Endothelial cell of umbilical vein (primary cell): ENCODE results near the gene RECK. TPM values are rescaled to one million over a fixed set of nuclear protein-coding genes. Genes with fewer than 3 reads are reported as not detected.
A peak's percentile ranks its signal among the peaks of the same experiment; 100 is the strongest.

Experiments
- BruUV-seq: library from RNA; stranded (reverse); fragments of 400-500 nt; replicated peaks from 2 replicates; lab custom pipeline; 2021; lab: Mats Ljungman, UMichigan
- CTCF ChIA-PET: fragments of 300-600, 350-600 bp; sonication (Branson Sonifier 250); formaldehyde crosslinking; loops from one replicate; lab custom pipeline; 2021; ENCODE audit warnings: antibody characterized with exemption, inconsistent platforms; lab: Charles Lee
- POLR2A ChIA-PET: fragments of 300-600, 350-600 bp; sonication (Branson Sonifier 250); formaldehyde crosslinking; loops from one replicate; lab custom pipeline; 2021; ENCODE audit warnings: antibody characterized with exemption, inconsistent platforms; lab: Charles Lee
- DNase-seq: peaks from one replicate; pipeline ENCODE4 v3.0.0-alpha.2; 2011; ENCODE audit warnings: low read depth, low spot score
- FAIRE-seq: peaks from 2 replicates; lab custom pipeline; 2011; peaks lifted over from hg19 to GRCh38; lab: Jason Lieb, UNC
- H2AFZ ChIP-seq: 2 replicates; pipeline ENCODE4 v1.6.0; 2012; ENCODE audit warnings: low read depth, low read length, control low read depth, inconsistent platforms
- H3K27ac ChIP-seq: 2 replicates; pipeline ENCODE4 v1.5.1; 2011; ENCODE audit warnings: low read depth, mild to moderate bottlenecking, control low read depth, low read length, moderate library complexity; ENCODE audit not compliant: insufficient read depth
- H3K27me3 ChIP-seq, 2 experiments: 2 replicates each; pipeline versions ENCODE4 v1.6.0 to v1.6.1; 2011; ENCODE audit warnings: low read length in 2 of 2, mixed read lengths in 1 of 2; ENCODE audit not compliant: control insufficient read depth in 2 of 2, insufficient read depth in 2 of 2
- H3K36me3 ChIP-seq, 2 experiments: 2 replicates in 1 of 2; 3 replicates in 1 of 2; pipeline ENCODE4 v1.5.1; 2011; ENCODE audit warnings: low read length in 2 of 2, mild to moderate bottlenecking in 1 of 2, moderate library complexity in 1 of 2; ENCODE audit not compliant: control insufficient read depth in 2 of 2, insufficient read depth in 2 of 2; ENCODE audit errors: extremely low read depth in 1 of 2
- H3K4me1 ChIP-seq: 3 replicates; pipeline ENCODE4 v1.5.1; 2011; ENCODE audit warnings: mild to moderate bottlenecking, low read length; ENCODE audit not compliant: control insufficient read depth, insufficient read depth; ENCODE audit errors: extremely low read depth
- H3K4me2 ChIP-seq: 2 replicates; pipeline ENCODE4 v1.6.1; 2011; ENCODE audit warnings: low read length, control low read depth, mixed read lengths; ENCODE audit not compliant: insufficient read depth
- H3K4me3 ChIP-seq, 3 experiments: fragments of 200-600 bp in 1 of 3; sonication (generic), shearing (Covaris generic) in 1 of 3; replicated peaks in 1 of 3; 2 replicates each; pipeline ENCODE4 v1.5.1; 2011 to 2016; ENCODE audit warnings: control low read depth in 3 of 3, low read length in 3 of 3, mild to moderate bottlenecking in 2 of 3, inconsistent platforms in 1 of 3, low read depth in 1 of 3, moderate library complexity in 1 of 3; ENCODE audit not compliant: insufficient read depth in 1 of 3
- H3K79me2 ChIP-seq: 2 replicates; pipeline ENCODE4 v1.6.0; 2012; ENCODE audit warnings: low read length, inconsistent platforms; ENCODE audit not compliant: control insufficient read depth, insufficient read depth
- H3K9ac ChIP-seq: replicated peaks from 2 replicates; pipeline ENCODE3; 2011; ENCODE audit warnings: low read length, control low read depth; ENCODE audit not compliant: insufficient read depth; ENCODE audit errors: extremely low read depth
- H3K9me1 ChIP-seq: replicated peaks from 3 replicates; pipeline ENCODE4 v1.6.0; 2011; ENCODE audit warnings: mild to moderate bottlenecking, low read length; ENCODE audit not compliant: control insufficient read depth, insufficient read depth; ENCODE audit errors: extremely low read depth
- H3K9me3 ChIP-seq: replicated peaks from 2 replicates; pipeline ENCODE4 v1.5.1; 2012; ENCODE audit warnings: low read length, inconsistent platforms; ENCODE audit not compliant: control insufficient read depth, insufficient read depth
- H4K20me1 ChIP-seq: replicated peaks from 2 replicates; pipeline ENCODE3; 2011; ENCODE audit warnings: mild to moderate bottlenecking, low read length; ENCODE audit not compliant: control insufficient read depth, insufficient read depth; ENCODE audit errors: extremely low read depth
- EZH2 ChIP-seq: IDR thresholded peaks from 2 replicates; pipeline ENCODE4 v1.6.1; 2012; ENCODE audit warnings: borderline replicate concordance, low read depth, mild to moderate bottlenecking, moderate library complexity, low read length, inconsistent platforms; ENCODE audit not compliant: severe bottlenecking
- GATA2 ChIP-seq: IDR thresholded peaks from 2 replicates; pipeline ENCODE4 v1.7.0; 2011; ENCODE audit warnings: low read depth, mild to moderate bottlenecking, moderate library complexity, mixed read lengths, low read length; ENCODE audit not compliant: insufficient read length, insufficient read depth
- JUN ChIP-seq: IDR thresholded peaks from 2 replicates; pipeline ENCODE4 v1.6.1; 2011; ENCODE audit warnings: borderline replicate concordance, low read depth; ENCODE audit not compliant: insufficient read length, insufficient read depth
- MYC ChIP-seq: IDR thresholded peaks from one replicate; pipeline ENCODE4 v1.6.1; 2011; ENCODE audit warnings: mild to moderate bottlenecking, low read depth, low read length
- POLR2A ChIP-seq: IDR thresholded peaks from 2 replicates; pipeline ENCODE4 v1.6.1; 2012; ENCODE audit warnings: low read depth, mild to moderate bottlenecking, control low read depth, low read length
- POLR2AphosphoS5 ChIP-seq: IDR thresholded peaks from 2 replicates; pipeline ENCODE4 v1.6.1; 2012; ENCODE audit warnings: low read depth, mild to moderate bottlenecking, control low read depth, low read length, moderate library complexity; ENCODE audit not compliant: insufficient read depth
- dilution Hi-C: fragments of 300-500 bp; cut with MboI; formaldehyde crosslinking; loops from one replicate; pipeline ENCODE4 v1.15.0; 2019; ENCODE audit warnings: low sequenced_read_pairs; ENCODE audit not compliant: extremely low pct_ligation_motif_present
- intact Hi-C: fragments of 100-400 bp; cut with micrococcal nuclease; formaldehyde crosslinking; loops from one replicate; pipeline ENCODE4 v1.10.0; 2022
- polyA plus RNA-seq, 4 experiments: library from polyadenylated mRNA; depleted of rRNA in 3 of 4; stranded (reverse) in 3 of 4; unstranded in 1 of 4; fragments of >200 nt; gene quantifications; 2 replicates each; pipeline versions ENCODE4 v1.2.1 to v1.2.3, GENCODE V29; 2011 to 2012; ENCODE audit warnings: missing spikeins in 1 of 4
- total RNA-seq: library from RNA; stranded (reverse); gene quantifications from 2 replicates; pipeline ENCODE4 v1.2.3, GENCODE V29; 2021

Gene RECK
- total and polyA plus RNA-seq, 2 donors (not counting 3 experiments of a cell fraction or from before 2014, with no cell fraction given), result 12.0 to 14.1 TPM

GRCh38 chr9:36091026-36091953 is 54.6 kb downstream of the RECK start:
- TF ChIP-seq JUN (peak; percentile 51), EZH2 (no peak)
- BruUV-seq, result TSS peak; percentile 82
- H3K36me3 ChIP-seq, result no peaks in the 10 kb centered on the region
- FAIRE-seq (peak; percentile 84), DNase-seq (peak; percentile 83)
- dilution Hi-C loops, result no loop called here
- H3K9me3 ChIP-seq, result no peaks in the 10 kb centered on the region
- peaks cover 18% of the 10 kb centered on the region for H3K4me1 ChIP-seq
- peak overlapping the region; percentile 71 for H2AFZ ChIP-seq
- H3K9ac ChIP-seq, result peak overlapping the region; percentile 60
- peak overlapping the region in 1 of 3 experiments; percentile 35 for H3K4me3 ChIP-seq
- H3K9me1 ChIP-seq, result no peaks in the 10 kb centered on the region
- no peaks in the 10 kb centered on the region for H4K20me1 ChIP-seq
- intact Hi-C loops, result loop anchor here (1.0 to 2.0 kb wide), 2 partner anchors 12 to 50 kb away; no protein-coding TSS in a partner anchor
- CTCF ChIA-PET, result interaction anchor here (1.0 to 2.6 kb wide), 6 partner anchors 10 to 136 kb away, joined by 3 to 9 read pairs (median 5); no protein-coding TSS in a partner anchor
- H3K4me2 ChIP-seq, result peak overlapping the region; percentile 87
- H3K27ac ChIP-seq, result peak overlapping the region; percentile 85
- POLR2A ChIA-PET, result interaction anchor here (1.2 kb wide), 1 partner anchor 11 kb away, joined by 3 read pairs; no protein-coding TSS in a partner anchor
- no peaks in the 10 kb centered on the region for H3K27me3 ChIP-seq
- no peaks in the 10 kb centered on the region for H3K79me2 ChIP-seq

- peak overlapping the region; percentile 87 for H3K4me2 ChIP-seq
- DNase-seq (no peak), FAIRE-seq (no peak)
- H3K9me1 ChIP-seq, result no peaks in the 10 kb centered on the region
- no peaks in the 10 kb centered on the region for H4K20me1 ChIP-seq
- no peaks in the 10 kb centered on the region for H3K27me3 ChIP-seq
- peak overlapping the region; percentile 59 for H3K9ac ChIP-seq
- TF ChIP-seq JUN, result no peak
- TF ChIP-seq POLR2A, result no peak
- TF ChIP-seq MYC, result no peak
- no peak for TF ChIP-seq POLR2AphosphoS5
- TF ChIP-seq GATA2, result no peak
- peak overlapping the region; percentile 47 for H2AFZ ChIP-seq
- peaks cover 18% of the 10 kb centered on the region for H3K4me1 ChIP-seq
- peak overlapping the region; percentile 85 for H3K27ac ChIP-seq
- no peaks in the 10 kb centered on the region for H3K9me3 ChIP-seq
- intact Hi-C loops, result no loop called here
- CTCF ChIA-PET, result interaction anchor here (1.6 to 2.6 kb wide), 3 partner anchors 9 to 137 kb away, joined by 3 to 9 read pairs (median 9); no protein-coding TSS in a partner anchor
- POLR2A ChIA-PET, result no interaction called here
- dilution Hi-C loops, result no loop called here
- H3K4me3 ChIP-seq, result peak overlapping the region in 1 of 3 experiments; percentile 35
- H3K79me2 ChIP-seq, result no peaks in the 10 kb centered on the region
- no TSS peak for BruUV-seq
- no peaks in the 10 kb centered on the region for H3K36me3 ChIP-seq
Measured at GRCh38 chr9:36092014-36092413, 55.3 kb downstream of the RECK start.
